DND-41 (cell line): Measurements from ENCODE around the gene GRID1.

Experiments used
- ATAC-seq: fragments of 200-7000 bp; cut with Tn5 transposase; 3 replicates; pipeline ENCODE4 v1.9.1; 2021; ENCODE audit warnings: low read depth; ENCODE audit not compliant: insufficient read depth
- DNase-seq: peaks from one replicate; pipeline ENCODE4 v3.0.0-alpha.2; 2020
- H2AFZ ChIP-seq: 2 replicates; pipeline ENCODE4 v1.6.0; 2012; ENCODE audit warnings: low read depth, low read length
- H3K27ac ChIP-seq: 2 replicates; pipeline ENCODE4 v1.5.1; 2012; ENCODE audit warnings: low read length, inconsistent platforms
- H3K27me3 ChIP-seq: fragments of 200-600 bp; sonication (generic); 2 replicates; pipeline ENCODE4 v1.6.0; 2012; ENCODE audit warnings: low read length, mild to moderate bottlenecking, inconsistent platforms; ENCODE audit not compliant: insufficient read depth, poor library complexity
- H3K36me3 ChIP-seq: 2 replicates; pipeline ENCODE4 v1.5.1; 2012; ENCODE audit warnings: low read length, inconsistent platforms; ENCODE audit not compliant: insufficient read depth
- H3K4me1 ChIP-seq: 2 replicates; pipeline ENCODE4 v1.5.1; 2012; ENCODE audit warnings: mild to moderate bottlenecking, low read length; ENCODE audit not compliant: insufficient read depth
- H3K4me2 ChIP-seq: 2 replicates; pipeline ENCODE4 v1.6.0; 2012; ENCODE audit warnings: mild to moderate bottlenecking, moderate library complexity, low read length, inconsistent platforms; ENCODE audit not compliant: insufficient read depth
- H3K4me3 ChIP-seq, 2 experiments: fragments of 200-600 bp in 1 of 2; shearing (Covaris generic) in 1 of 2; 2 replicates each; pipeline ENCODE4 v1.5.1; 2012 to 2016; ENCODE audit warnings: inconsistent platforms in 2 of 2, low read length in 2 of 2, mild to moderate bottlenecking in 2 of 2, low read depth in 1 of 2, moderate library complexity in 1 of 2
- H3K79me2 ChIP-seq: 2 replicates; pipeline ENCODE4 v1.6.0; 2012; ENCODE audit warnings: low read length, inconsistent platforms; ENCODE audit not compliant: insufficient read depth
- H3K9ac ChIP-seq: 2 replicates; pipeline ENCODE4 v1.6.0; 2012; ENCODE audit warnings: low read depth, mild to moderate bottlenecking, inconsistent platforms, low read length, moderate library complexity
- H3K9me3 ChIP-seq: 2 replicates; pipeline ENCODE4 v1.5.1; 2012; ENCODE audit warnings: low read length, moderate library complexity, mild to moderate bottlenecking, inconsistent platforms; ENCODE audit not compliant: insufficient read depth, severe bottlenecking
- H4K20me1 ChIP-seq: 2 replicates; pipeline ENCODE4 v1.6.0; 2012; ENCODE audit warnings: low read length; ENCODE audit not compliant: insufficient read depth
- EZH2 ChIP-seq: IDR thresholded peaks from 3 replicates; pipeline ENCODE4 v1.6.1; 2012; ENCODE audit warnings: borderline replicate concordance, low read depth, mild to moderate bottlenecking, moderate library complexity, low read length, inconsistent platforms; ENCODE audit not compliant: severe bottlenecking
- TF ChIP-seq, protein P1 (sequence below): IDR thresholded peaks from 2 replicates; pipeline ENCODE4 v1.5.1; 2012; ENCODE audit warnings: borderline replicate concordance, low read length, moderate library complexity, mild to moderate bottlenecking; ENCODE audit not compliant: poor library complexity, severe bottlenecking; ENCODE audit errors: extremely low read depth

Gene GRID1

GRCh38 chr10:86291616-86292340 lies 74.8 kb downstream of the GRID1 start:
- no peak overlapping the region for H3K4me2 ChIP-seq
- H3K79me2 ChIP-seq = no peaks in the 10 kb centered on the region
- no peaks in the 10 kb centered on the region for H3K9me3 ChIP-seq
- no peak overlapping the region for H2AFZ ChIP-seq
- no peak for DNase-seq
- no peak overlapping the region for H3K9ac ChIP-seq
- no peak for ATAC-seq
- no peak overlapping the region for H3K27ac ChIP-seq
- TF ChIP-seq EZH2 = no peak
- TF ChIP-seq, protein P1, sequence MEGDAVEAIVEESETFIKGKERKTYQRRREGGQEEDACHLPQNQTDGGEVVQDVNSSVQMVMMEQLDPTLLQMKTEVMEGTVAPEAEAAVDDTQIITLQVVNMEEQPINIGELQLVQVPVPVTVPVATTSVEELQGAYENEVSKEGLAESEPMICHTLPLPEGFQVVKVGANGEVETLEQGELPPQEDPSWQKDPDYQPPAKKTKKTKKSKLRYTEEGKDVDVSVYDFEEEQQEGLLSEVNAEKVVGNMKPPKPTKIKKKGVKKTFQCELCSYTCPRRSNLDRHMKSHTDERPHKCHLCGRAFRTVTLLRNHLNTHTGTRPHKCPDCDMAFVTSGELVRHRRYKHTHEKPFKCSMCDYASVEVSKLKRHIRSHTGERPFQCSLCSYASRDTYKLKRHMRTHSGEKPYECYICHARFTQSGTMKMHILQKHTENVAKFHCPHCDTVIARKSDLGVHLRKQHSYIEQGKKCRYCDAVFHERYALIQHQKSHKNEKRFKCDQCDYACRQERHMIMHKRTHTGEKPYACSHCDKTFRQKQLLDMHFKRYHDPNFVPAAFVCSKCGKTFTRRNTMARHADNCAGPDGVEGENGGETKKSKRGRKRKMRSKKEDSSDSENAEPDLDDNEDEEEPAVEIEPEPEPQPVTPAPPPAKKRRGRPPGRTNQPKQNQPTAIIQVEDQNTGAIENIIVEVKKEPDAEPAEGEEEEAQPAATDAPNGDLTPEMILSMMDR = no peak
- no peaks in the 10 kb centered on the region for H3K4me1 ChIP-seq
- peaks cover 2% of the 10 kb centered on the region; the same call in 1 of the 2 replicates for H4K20me1 ChIP-seq
- H3K27me3 ChIP-seq = no peaks in the 10 kb centered on the region
- no peak overlapping the region for H3K4me3 ChIP-seq
- no peaks in the 10 kb centered on the region for H3K36me3 ChIP-seq

GRCh38 chr10:86290933-86291615 lies 75.5 kb downstream of the GRID1 start:
- H4K20me1 ChIP-seq = peaks cover 2% of the 10 kb centered on the region; the same call in 1 of the 2 replicates
- no peaks in the 10 kb centered on the region for H3K27me3 ChIP-seq
- H3K4me3 ChIP-seq = no peak overlapping the region
- DNase-seq = no peak
- no peak overlapping the region for H3K9ac ChIP-seq
- no peaks in the 10 kb centered on the region for H3K36me3 ChIP-seq
- H3K79me2 ChIP-seq = no peaks in the 10 kb centered on the region
- no peaks in the 10 kb centered on the region for H3K9me3 ChIP-seq
- no peak overlapping the region for H2AFZ ChIP-seq
- no peak overlapping the region for H3K4me2 ChIP-seq
- no peak for ATAC-seq
- TF ChIP-seq, protein P1 = no peak
- no peak for TF ChIP-seq EZH2
- H3K27ac ChIP-seq = no peak overlapping the region
- H3K4me1 ChIP-seq = no peaks in the 10 kb centered on the region

DNA sequence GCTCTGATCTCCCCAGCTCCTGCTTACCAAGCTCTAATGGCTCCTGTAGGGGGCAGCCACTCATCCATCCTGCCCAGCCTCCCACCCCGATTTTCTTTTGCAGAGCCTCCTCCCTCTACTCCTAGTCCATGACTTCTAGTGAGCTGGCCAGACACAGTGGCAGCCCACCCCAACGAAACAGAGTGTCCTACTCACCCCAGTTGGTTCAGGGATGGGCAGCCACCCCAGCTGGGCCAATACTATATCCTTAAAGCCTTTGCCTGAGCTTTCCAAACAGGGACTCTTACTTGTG lies 77.1 kb downstream of the GRID1 start:
- ATAC-seq = no peak
- no peak overlapping the region for H3K9ac ChIP-seq
- H3K27me3 ChIP-seq = no peaks in the 10 kb centered on the region
- no peaks in the 10 kb centered on the region for H3K36me3 ChIP-seq
- no peak overlapping the region for H3K4me2 ChIP-seq
- no peak overlapping the region for H2AFZ ChIP-seq
- H3K27ac ChIP-seq = no peak overlapping the region
- H3K4me1 ChIP-seq = no peaks in the 10 kb centered on the region
- H4K20me1 ChIP-seq = peaks cover 2% of the 10 kb centered on the region; the same call in 1 of the 2 replicates
- no peaks in the 10 kb centered on the region for H3K79me2 ChIP-seq
- no peak for DNase-seq
- TF ChIP-seq EZH2 = no peak
- TF ChIP-seq, protein P1 = no peak
- H3K9me3 ChIP-seq = no peaks in the 10 kb centered on the region
- H3K4me3 ChIP-seq = no peak overlapping the region
